H1 (cell line): ENCODE results near the gene TACC2. TPM values are rescaled to one million over a fixed set of nuclear protein-coding genes. Genes with fewer than 3 reads are reported as not detected.

Experiments
- CTCF ChIA-PET: fragments of 300-600 bp; sonication (Branson Sonifier 250); formaldehyde crosslinking; loops from one replicate; lab custom pipeline; 2021; ENCODE audit not compliant: partially characterized antibody; lab: Charles Lee
- POLR2A ChIA-PET: fragments of 300-600 bp; sonication (Branson Sonifier 250); formaldehyde crosslinking; loops from one replicate; lab custom pipeline; 2021; ENCODE audit warnings: inconsistent platforms; ENCODE audit not compliant: partially characterized antibody; lab: Charles Lee
- DNase-seq, 2 experiments: peaks; one replicate each; pipeline versions ENCODE4 v3.0.0 to v3.0.0-alpha.2; 2010 to 2022; ENCODE audit warnings: low spot score in 2 of 2, low read depth in 1 of 2, mixed read lengths in 1 of 2
- FAIRE-seq: peaks from 2 replicates; lab custom pipeline; 2011; peaks lifted over from hg19 to GRCh38; lab: Jason Lieb, UNC
- H2AFZ ChIP-seq: 2 replicates; pipeline ENCODE4 v1.8.1; 2012; ENCODE audit warnings: low read length, inconsistent platforms
- H2AK5ac ChIP-seq: 2 replicates; pipeline ENCODE4 v1.6.1; 2013; ENCODE audit warnings: low read depth, low read length
- H2BK120ac ChIP-seq: replicated peaks from 2 replicates; pipeline ENCODE3; 2013; ENCODE audit warnings: low read depth, low read length, inconsistent platforms
- H2BK12ac ChIP-seq: 2 replicates; pipeline ENCODE4 v1.6.1; 2013; ENCODE audit warnings: low read depth, low read length
- H2BK15ac ChIP-seq: 2 replicates; pipeline ENCODE4 v1.6.1; 2013; ENCODE audit warnings: low read length
- H2BK20ac ChIP-seq: 2 replicates; pipeline ENCODE4 v1.6.1; 2013; ENCODE audit warnings: low read length
- H2BK5ac ChIP-seq: 2 replicates; pipeline ENCODE4 v1.6.1; 2013; ENCODE audit warnings: low read depth, low read length
- H3K14ac ChIP-seq: 2 replicates; pipeline ENCODE4 v1.6.1; 2013; ENCODE audit warnings: inconsistent platforms; ENCODE audit not compliant: insufficient read length
- H3K18ac ChIP-seq: 2 replicates; pipeline ENCODE4 v1.6.1; 2013; ENCODE audit warnings: low read length; ENCODE audit errors: extremely low read depth
- H3K23ac ChIP-seq: 2 replicates; pipeline ENCODE4 v1.6.1; 2013; ENCODE audit warnings: inconsistent platforms; ENCODE audit not compliant: insufficient read length
- H3K23me2 ChIP-seq: 2 replicates; pipeline ENCODE4 v1.6.1; 2013; ENCODE audit warnings: low read depth, low read length
- H3K27ac ChIP-seq: 2 replicates; pipeline ENCODE4 v1.6.1; 2011; ENCODE audit warnings: low read depth, low read length, inconsistent platforms
- H3K27me3 ChIP-seq, 4 experiments: replicated peaks in 1 of 4; 1 replicate in 1 of 4; 2 replicates in 3 of 4; pipeline versions ENCODE4 v1.6.1 to v1.8.1; 2011 to 2013; ENCODE audit warnings: low read length in 3 of 4, mild to moderate bottlenecking in 3 of 4, inconsistent platforms in 2 of 4, mixed read lengths in 2 of 4, moderate library complexity in 1 of 4; ENCODE audit not compliant: control insufficient read depth in 3 of 4, insufficient read depth in 3 of 4; ENCODE audit errors: extremely low read depth in 1 of 4
- H3K36me3 ChIP-seq, 4 experiments: 2 replicates each; pipeline versions ENCODE4 v1.6.1 to v1.8.1; 2011 to 2013; ENCODE audit warnings: mild to moderate bottlenecking in 4 of 4, low read length in 3 of 4, moderate library complexity in 2 of 4, control low read depth in 1 of 4, inconsistent platforms in 1 of 4; ENCODE audit not compliant: insufficient read depth in 4 of 4, control insufficient read depth in 2 of 4
- H3K4ac ChIP-seq: replicated peaks from 2 replicates; pipeline ENCODE3; 2013; ENCODE audit warnings: low read length, low read depth, mixed read lengths, inconsistent platforms; ENCODE audit not compliant: insufficient read length
- H3K4me1 ChIP-seq, 4 experiments: replicated peaks in 1 of 4; 1 replicate in 1 of 4; 2 replicates in 3 of 4; pipeline versions ENCODE4 v1.6.1 to v1.8.1; 2011 to 2013; ENCODE audit warnings: low read length in 3 of 4, inconsistent platforms in 2 of 4, mixed read lengths in 1 of 4; ENCODE audit not compliant: insufficient read depth in 4 of 4, control insufficient read depth in 3 of 4
- H3K4me2 ChIP-seq, 2 experiments: 2 replicates each; pipeline versions ENCODE4 v1.6.1 to v1.8.1; 2011 to 2013; ENCODE audit warnings: low read depth in 2 of 2, low read length in 2 of 2, control low read depth in 1 of 2, inconsistent platforms in 1 of 2, mild to moderate bottlenecking in 1 of 2; ENCODE audit not compliant: insufficient read depth in 1 of 2
- H3K4me3 ChIP-seq, 4 experiments: fragments of 200-600, 300-600 bp in 1 of 4; sonication (generic), shearing (Covaris generic), sonication (Bioruptor Twin) in 1 of 4; 2 replicates each; pipeline versions ENCODE4 v1.5.1 to v1.8.1; 2011 to 2016; ENCODE audit warnings: low read length in 4 of 4, low read depth in 3 of 4, control low read depth in 2 of 4, inconsistent platforms in 2 of 4, mild to moderate bottlenecking in 2 of 4, mixed read lengths in 1 of 4, moderate library complexity in 1 of 4; ENCODE audit not compliant: insufficient read depth in 2 of 4; ENCODE audit errors: extremely low read depth in 1 of 4
- H3K56ac ChIP-seq: replicated peaks from 2 replicates; pipeline ENCODE3; 2013; ENCODE audit warnings: low read depth, mild to moderate bottlenecking, mixed read lengths, low read length, inconsistent platforms; ENCODE audit not compliant: insufficient read length
- H3K79me1 ChIP-seq: 2 replicates; pipeline ENCODE4 v1.6.1; 2013; ENCODE audit warnings: low read depth, low read length, control low read depth
- H3K79me2 ChIP-seq, 2 experiments: 2 replicates each; pipeline versions ENCODE4 v1.6.1 to v1.8.1; 2012 to 2013; ENCODE audit warnings: low read length in 2 of 2, mild to moderate bottlenecking in 2 of 2, inconsistent platforms in 1 of 2; ENCODE audit not compliant: insufficient read depth in 2 of 2, control insufficient read depth in 1 of 2
- H3K9ac ChIP-seq, 4 experiments: replicated peaks in 1 of 4; 1 replicate in 1 of 4; 2 replicates in 3 of 4; pipeline versions ENCODE4 v1.6.1 to v1.8.1; 2011 to 2013; ENCODE audit warnings: low read depth in 3 of 4, low read length in 3 of 4, control low read depth in 2 of 4, mild to moderate bottlenecking in 2 of 4, moderate library complexity in 2 of 4, inconsistent platforms in 1 of 4; ENCODE audit errors: extremely low read depth in 1 of 4
- H3K9me3 ChIP-seq, 2 experiments: 2 replicates each; pipeline versions ENCODE4 v1.6.1 to v1.8.1; 2012 to 2013; ENCODE audit warnings: mild to moderate bottlenecking in 2 of 2, moderate library complexity in 2 of 2, control low read depth in 1 of 2, inconsistent platforms in 1 of 2, low read depth in 1 of 2, low read length in 1 of 2, mixed read lengths in 1 of 2; ENCODE audit not compliant: insufficient read depth in 2 of 2
- H4K20me1 ChIP-seq, 2 experiments: replicated peaks in 1 of 2; 2 replicates each; pipeline versions ENCODE3 to v1.8.1; 2011 to 2013; ENCODE audit warnings: inconsistent platforms in 2 of 2, low read length in 2 of 2, mild to moderate bottlenecking in 1 of 2; ENCODE audit not compliant: insufficient read depth in 2 of 2, control insufficient read depth in 1 of 2
- H4K5ac ChIP-seq: 2 replicates; pipeline ENCODE4 v1.6.1; 2013; ENCODE audit warnings: low read length, low read depth, mixed read lengths, inconsistent platforms; ENCODE audit not compliant: insufficient read length
- H4K8ac ChIP-seq: 2 replicates; pipeline ENCODE4 v1.8.0; 2013; ENCODE audit warnings: mild to moderate bottlenecking, moderate library complexity, low read length, inconsistent platforms; ENCODE audit not compliant: insufficient read depth; ENCODE audit errors: extremely low read depth
- H4K91ac ChIP-seq: replicated peaks from 2 replicates; pipeline ENCODE3; 2013; ENCODE audit warnings: low read length, mixed read lengths, inconsistent platforms; ENCODE audit not compliant: insufficient read length
- ATF3 ChIP-seq: IDR thresholded peaks from 2 replicates; pipeline ENCODE4 v1.6.1; 2011; ENCODE audit warnings: low read depth, mild to moderate bottlenecking, low read length; ENCODE audit not compliant: insufficient read depth
- CBX5 ChIP-seq: fragments of 300-800, 300-1000 bp; sonication (generic); IDR thresholded peaks from 2 replicates; pipeline ENCODE4 v1.7.1; 2016; ENCODE audit warnings: antibody characterized with exemption, low read length, low read depth
- CBX8 ChIP-seq: fragments of 300-800, 300-1000 bp; sonication (generic); IDR thresholded peaks from 2 replicates; pipeline ENCODE4 v1.7.1; 2016; ENCODE audit warnings: low read depth, low read length, borderline replicate concordance
- CTCF ChIP-seq, 3 experiments: IDR thresholded peaks; 1 replicate in 2 of 3; 2 replicates in 1 of 3; pipeline versions ENCODE4 v1.5.1 to v1.6.1; 2011; ENCODE audit warnings: low read length in 3 of 3, mild to moderate bottlenecking in 3 of 3, inconsistent platforms in 2 of 3, low read depth in 1 of 3, moderate library complexity in 1 of 3; ENCODE audit not compliant: insufficient read depth in 1 of 3; ENCODE audit errors: control extremely low read depth in 1 of 3
- EGR1 ChIP-seq: IDR thresholded peaks from 2 replicates; pipeline ENCODE4 v1.6.1; 2011; ENCODE audit warnings: low read depth, low read length, borderline replicate concordance
- HDAC2 ChIP-seq, 2 experiments: fragments of 300-600 bp in 1 of 2; sonication (generic) in 1 of 2; IDR thresholded peaks; 2 replicates each; pipeline ENCODE4 v1.6.1; 2011 to 2012; ENCODE audit warnings: low read depth in 2 of 2, low read length in 2 of 2, mild to moderate bottlenecking in 2 of 2, moderate library complexity in 2 of 2, borderline replicate concordance in 1 of 2, inconsistent platforms in 1 of 2
- JUN ChIP-seq: IDR thresholded peaks from 2 replicates; pipeline ENCODE4 v1.6.1; 2011; ENCODE audit warnings: low read depth, mild to moderate bottlenecking, improper control_type of control experiment, low read length
- MAFK ChIP-seq: IDR thresholded peaks from 2 replicates; pipeline ENCODE4 v1.6.1; 2012; ENCODE audit warnings: low read depth, mild to moderate bottlenecking, improper control_type of control experiment, low read length
- SIX5 ChIP-seq: IDR thresholded peaks from 2 replicates; pipeline ENCODE4 v1.6.1; 2011; ENCODE audit warnings: mild to moderate bottlenecking, low read depth, low read length
- ZNF274 ChIP-seq: IDR thresholded peaks from 2 replicates; pipeline ENCODE4 v1.7.0; 2012; ENCODE audit warnings: low read length, borderline replicate concordance; ENCODE audit errors: extremely low read depth
- WGBS, 2 experiments: shearing (Covaris generic) in 1 of 2; methylation state at CpG; one replicate each; pipeline versions ENCODE4 v1.1.6 to v1.1.7; 2013 to 2015; ENCODE audit warnings: low lambda C conversion rate in 2 of 2, mixed read lengths in 2 of 2, inconsistent platforms in 1 of 2, low coverage in 1 of 2, missing lambda C conversion rate in 1 of 2; ENCODE audit not compliant: insufficient replicate concordance in 2 of 2, insufficient coverage in 1 of 2, insufficient read length in 1 of 2; ENCODE audit errors: extremely low coverage in 1 of 2, missing lambda C conversion rate in 1 of 2; 5-methylcytosine and 5-hydroxymethylcytosine counted together
- polyA plus RNA-seq, 7 experiments: library from polyadenylated mRNA; depleted of rRNA in 3 of 7; stranded (reverse) in 5 of 7; unstranded in 2 of 7; fragments of >200 nt in 5 of 7; fragments of 200-250 nt in 2 of 7; gene quantifications; 1 replicate in 5 of 7; 2 replicates in 1 of 7; 4 replicates in 1 of 7; pipeline versions ENCODE4 v1.2.1 to v1.2.3, GENCODE V29; 2011 to 2013; ENCODE audit warnings: missing spikeins in 2 of 7, mixed read lengths in 2 of 7
- total RNA-seq: library from RNA; stranded (reverse); fragmentation: NEBNext Ultra II Directional; extraction: Animal tissue kit (Norgen Biotek cat#: 25700); gene quantifications from 2 replicates; pipeline ENCODE4 v1.2.1, GENCODE V29; 2021

Gene TACC2
- total and polyA plus RNA-seq, 2 of the 8 experiments (the other 6 are each of a cell fraction or from before 2014, with no cell fraction given), result 21.2 to 46.6 TPM

- WGBS, 2 experiments, result 77% methylated on average over 8 of the region's 8 CpGs; no CpG with 5 or more reads in 1 of the 2 experiments
- Histone ChIP-seq H4K91ac (no peak overlapping the region), H2BK15ac (no peak overlapping the region), H3K27ac (no peak overlapping the region), H4K5ac (no peak overlapping the region), H3K9me3 (no peaks in the 10 kb centered on the region; a peak in 1 of 4 replicates), H4K20me1 (peaks cover 3 to 12% of the 10 kb centered on the region in 2 experiments), H3K14ac (no peak overlapping the region), H3K4me2 (no peak overlapping the region), H3K23ac (no peak overlapping the region), H3K79me1 (peaks cover 14% of the 10 kb centered on the region), H3K36me3 (peaks cover 7 to 18% (median 12%) of the 10 kb centered on the region in 4 experiments; a peak in 6 of 8 replicates), H3K4ac (no peak overlapping the region), H2BK120ac (no peak overlapping the region), H3K56ac (no peak overlapping the region), H3K18ac (no peak overlapping the region), H3K27me3 (no peaks in the 10 kb centered on the region), H3K4me3 (no peak overlapping the region), H4K8ac (no peak overlapping the region), H3K23me2 (no peaks in the 10 kb centered on the region; the same call in 1 of the 2 replicates), H3K4me1 (no peaks in the 10 kb centered on the region; a peak in 2 of 7 replicates), H3K79me2 (peaks cover 0 to 41% of the 10 kb centered on the region in 2 experiments; a peak in 2 of 4 replicates), H2AK5ac (no peak overlapping the region), H2BK20ac (no peak overlapping the region), H2BK5ac (no peak overlapping the region), H3K9ac (no peak overlapping the region), H2AFZ (no peak overlapping the region), H2BK12ac (no peak overlapping the region)
- ChIA-PET POLR2A (interaction anchor here (1.5 to 2.4 kb wide), 2 partner anchors 14 to 23 kb away, joined by 5 to 7 read pairs; no protein-coding TSS in a partner anchor), CTCF (interaction anchor here (0.6 to 2.4 kb wide), 12 partner anchors 9 to 778 kb away, joined by 3 to 8 read pairs (median 4); no protein-coding TSS in a partner anchor)
- DNase-seq (no peak), FAIRE-seq (no peak)
- TF ChIP-seq JUN (no peak), HDAC2 (IDR thresholded peaks at IDR 0.05; ENCODE audit: borderline replicate concordance in 1 of 2, low read depth in 2 of 2, low read length in 2 of 2) (no peak), EGR1 (no peak), CTCF (IDR thresholded peaks at IDR 0.05; ENCODE audit: control extremely low read depth in 1 of 3, insufficient read depth in 1 of 3, low read depth in 1 of 3, low read length in 3 of 3) (no peak), SIX5 (no peak), MAFK (no peak), ZNF274 (no peak), CBX5 (no peak), CBX8 (no peak), ATF3 (no peak)
Measured at GRCh38 chr10:122207596-122207995, 218.6 kb downstream of the TACC2 start.
